CD4-positive, alpha-beta T cell treated with Interleukin-17A for 4 hours (primary cell): Measurements from ENCODE around the gene RASAL2.
"Not testable (repeated sequence)": the region's sequence is repeated elsewhere in the genome, so short reads cannot be mapped to it uniquely, and the experiment has no call there.

Source experiments
- DNase-seq: peaks from one replicate; pipeline ENCODE4 v3.0.0-alpha.2; 2020; ENCODE audit warnings: mixed read lengths

The RASAL2 gene

GRCh38 chr1:178072326-178072725, 21.6 kb upstream of the RASAL2 start:
- DNase-seq, result no peak

- no peak for DNase-seq
These were observed 18.6 kb upstream of the RASAL2 start for GRCh38 chr1:178075333-178075732.

- DNase-seq, result no peak
These were observed 17.3 kb upstream of the RASAL2 start for GRCh38 chr1:178076607-178077006.

- DNase-seq, result no peak
These were observed 16.0 kb upstream of the RASAL2 start for GRCh38 chr1:178077917-178078316.

- DNase-seq, result no peak
These were observed 7.6 kb upstream of the RASAL2 start for GRCh38 chr1:178086294-178086693.

GRCh38 chr1:178086766-178087165, 7.1 kb upstream of the RASAL2 start:
- no peak for DNase-seq

GRCh38 chr1:178088651-178089050, 5.3 kb upstream of the RASAL2 start:
- DNase-seq, result no peak

- not testable (repeated sequence) for DNase-seq
These were observed 2.5 kb upstream of the RASAL2 start for GRCh38 chr1:178091454-178091853.

GRCh38 chr1:178091986-178092745, 1.7 kb upstream of the RASAL2 start:
- no peak for DNase-seq

- DNase-seq, result no peak
These were observed 918 bp upstream of the RASAL2 start for GRCh38 chr1:178092878-178093493.

GRCh38 chr1:178093494-178093950, 382 bp upstream of the RASAL2 start:
- peak; percentile 5 for DNase-seq

- DNase-seq, result no peak
These were observed 1.1 kb downstream of the RASAL2 start for GRCh38 chr1:178094739-178095645.

GRCh38 chr1:178096421-178096820, 2.5 kb downstream of the RASAL2 start:
- no peak for DNase-seq

GRCh38 chr1:178098262-178098661, 4.4 kb downstream of the RASAL2 start:
- DNase-seq, result no peak

- DNase-seq, result no peak
These were observed 7.3 kb downstream of the RASAL2 start for GRCh38 chr1:178101266-178101630.

GRCh38 chr1:178101654-178102053, 7.8 kb downstream of the RASAL2 start:
- no peak for DNase-seq

- no peak for DNase-seq
These were observed 8.3 kb downstream of the RASAL2 start for GRCh38 chr1:178102218-178102617.

GRCh38 chr1:178107823-178108222, 13.9 kb downstream of the RASAL2 start:
- no peak for DNase-seq

GRCh38 chr1:178109348-178110143, 15.6 kb downstream of the RASAL2 start:
- no peak for DNase-seq

- DNase-seq, result no peak
These were observed 21.4 kb downstream of the RASAL2 start for GRCh38 chr1:178115260-178115659.

GRCh38 chr1:178118524-178118923, 24.6 kb downstream of the RASAL2 start:
- no peak for DNase-seq

- DNase-seq, result no peak
These were observed 25.7 kb downstream of the RASAL2 start for GRCh38 chr1:178119628-178120027.

- no peak for DNase-seq
These were observed 26.2 kb downstream of the RASAL2 start for GRCh38 chr1:178120088-178120487.
